DOHH2 (cell line): ENCODE measurements around the gene PACS2.

Source experiments
- EZH2phosphoT487 ChIP-seq: fragments of 200-600 bp; sonication (generic); IDR thresholded peaks from 2 replicates; pipeline ENCODE4 v1.6.1; 2017; ENCODE audit warnings: borderline replicate concordance, mild to moderate bottlenecking, antibody characterized with exemption, low read length, moderate library complexity, mixed read lengths
- TF ChIP-seq, protein P1 (sequence below): fragments of 200-600 bp; sonication (generic); IDR thresholded peaks from one replicate; pipeline ENCODE4 v1.5.1; 2014; ENCODE audit warnings: antibody characterized with exemption, mild to moderate bottlenecking, low read depth, low read length; ENCODE audit not compliant: poor library complexity, severe bottlenecking

DNA sequence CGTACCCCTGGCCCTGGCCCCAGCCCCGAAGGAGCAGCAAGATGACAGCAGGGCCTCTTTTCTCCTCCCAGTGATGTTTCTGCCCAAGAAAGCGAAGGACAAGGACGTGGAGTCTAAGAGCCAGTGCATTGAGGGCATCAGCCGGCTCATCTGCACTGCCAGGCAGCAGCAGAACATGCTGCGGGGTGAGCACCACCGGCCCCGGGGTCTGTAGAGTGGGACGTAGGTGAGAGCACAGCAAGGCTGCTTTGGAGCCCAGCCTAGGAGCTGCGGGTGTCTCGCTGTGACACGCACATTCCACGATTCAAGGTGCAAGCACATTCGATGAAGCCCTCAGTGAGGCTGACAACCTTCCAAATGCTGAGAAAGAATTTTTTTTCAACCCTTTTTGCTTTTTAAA is 78.6 kb downstream of the PACS2 start:
- TF ChIP-seq, protein P1, sequence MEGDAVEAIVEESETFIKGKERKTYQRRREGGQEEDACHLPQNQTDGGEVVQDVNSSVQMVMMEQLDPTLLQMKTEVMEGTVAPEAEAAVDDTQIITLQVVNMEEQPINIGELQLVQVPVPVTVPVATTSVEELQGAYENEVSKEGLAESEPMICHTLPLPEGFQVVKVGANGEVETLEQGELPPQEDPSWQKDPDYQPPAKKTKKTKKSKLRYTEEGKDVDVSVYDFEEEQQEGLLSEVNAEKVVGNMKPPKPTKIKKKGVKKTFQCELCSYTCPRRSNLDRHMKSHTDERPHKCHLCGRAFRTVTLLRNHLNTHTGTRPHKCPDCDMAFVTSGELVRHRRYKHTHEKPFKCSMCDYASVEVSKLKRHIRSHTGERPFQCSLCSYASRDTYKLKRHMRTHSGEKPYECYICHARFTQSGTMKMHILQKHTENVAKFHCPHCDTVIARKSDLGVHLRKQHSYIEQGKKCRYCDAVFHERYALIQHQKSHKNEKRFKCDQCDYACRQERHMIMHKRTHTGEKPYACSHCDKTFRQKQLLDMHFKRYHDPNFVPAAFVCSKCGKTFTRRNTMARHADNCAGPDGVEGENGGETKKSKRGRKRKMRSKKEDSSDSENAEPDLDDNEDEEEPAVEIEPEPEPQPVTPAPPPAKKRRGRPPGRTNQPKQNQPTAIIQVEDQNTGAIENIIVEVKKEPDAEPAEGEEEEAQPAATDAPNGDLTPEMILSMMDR = no peak
- TF ChIP-seq EZH2phosphoT487 = no peak
